DND-41 (cell line): Measurements from ENCODE around the gene PNMT.

Experiments used
- ATAC-seq: fragments of 200-7000 bp; cut with Tn5 transposase; 3 replicates; pipeline ENCODE4 v1.9.1; 2021; ENCODE audit warnings: low read depth; ENCODE audit not compliant: insufficient read depth
- DNase-seq: peaks from one replicate; pipeline ENCODE4 v3.0.0-alpha.2; 2020
- H2AFZ ChIP-seq: 2 replicates; pipeline ENCODE4 v1.6.0; 2012; ENCODE audit warnings: low read depth, low read length
- H3K27ac ChIP-seq: 2 replicates; pipeline ENCODE4 v1.5.1; 2012; ENCODE audit warnings: low read length, inconsistent platforms
- H3K27me3 ChIP-seq: fragments of 200-600 bp; sonication (generic); 2 replicates; pipeline ENCODE4 v1.6.0; 2012; ENCODE audit warnings: low read length, mild to moderate bottlenecking, inconsistent platforms; ENCODE audit not compliant: insufficient read depth, poor library complexity
- H3K36me3 ChIP-seq: 2 replicates; pipeline ENCODE4 v1.5.1; 2012; ENCODE audit warnings: low read length, inconsistent platforms; ENCODE audit not compliant: insufficient read depth
- H3K4me1 ChIP-seq: 2 replicates; pipeline ENCODE4 v1.5.1; 2012; ENCODE audit warnings: mild to moderate bottlenecking, low read length; ENCODE audit not compliant: insufficient read depth
- H3K4me2 ChIP-seq: 2 replicates; pipeline ENCODE4 v1.6.0; 2012; ENCODE audit warnings: mild to moderate bottlenecking, moderate library complexity, low read length, inconsistent platforms; ENCODE audit not compliant: insufficient read depth
- H3K4me3 ChIP-seq, 2 experiments: fragments of 200-600 bp in 1 of 2; shearing (Covaris generic) in 1 of 2; 2 replicates each; pipeline ENCODE4 v1.5.1; 2012 to 2016; ENCODE audit warnings: inconsistent platforms in 2 of 2, low read length in 2 of 2, mild to moderate bottlenecking in 2 of 2, low read depth in 1 of 2, moderate library complexity in 1 of 2
- H3K79me2 ChIP-seq: 2 replicates; pipeline ENCODE4 v1.6.0; 2012; ENCODE audit warnings: low read length, inconsistent platforms; ENCODE audit not compliant: insufficient read depth
- H3K9ac ChIP-seq: 2 replicates; pipeline ENCODE4 v1.6.0; 2012; ENCODE audit warnings: low read depth, mild to moderate bottlenecking, inconsistent platforms, low read length, moderate library complexity
- H3K9me3 ChIP-seq: 2 replicates; pipeline ENCODE4 v1.5.1; 2012; ENCODE audit warnings: low read length, moderate library complexity, mild to moderate bottlenecking, inconsistent platforms; ENCODE audit not compliant: insufficient read depth, severe bottlenecking
- H4K20me1 ChIP-seq: 2 replicates; pipeline ENCODE4 v1.6.0; 2012; ENCODE audit warnings: low read length; ENCODE audit not compliant: insufficient read depth
- EZH2 ChIP-seq: IDR thresholded peaks from 3 replicates; pipeline ENCODE4 v1.6.1; 2012; ENCODE audit warnings: borderline replicate concordance, low read depth, mild to moderate bottlenecking, moderate library complexity, low read length, inconsistent platforms; ENCODE audit not compliant: severe bottlenecking
- TF ChIP-seq, protein P1 (sequence below): IDR thresholded peaks from 2 replicates; pipeline ENCODE4 v1.5.1; 2012; ENCODE audit warnings: borderline replicate concordance, low read length, moderate library complexity, mild to moderate bottlenecking; ENCODE audit not compliant: poor library complexity, severe bottlenecking; ENCODE audit errors: extremely low read depth

Gene PNMT

DNA sequence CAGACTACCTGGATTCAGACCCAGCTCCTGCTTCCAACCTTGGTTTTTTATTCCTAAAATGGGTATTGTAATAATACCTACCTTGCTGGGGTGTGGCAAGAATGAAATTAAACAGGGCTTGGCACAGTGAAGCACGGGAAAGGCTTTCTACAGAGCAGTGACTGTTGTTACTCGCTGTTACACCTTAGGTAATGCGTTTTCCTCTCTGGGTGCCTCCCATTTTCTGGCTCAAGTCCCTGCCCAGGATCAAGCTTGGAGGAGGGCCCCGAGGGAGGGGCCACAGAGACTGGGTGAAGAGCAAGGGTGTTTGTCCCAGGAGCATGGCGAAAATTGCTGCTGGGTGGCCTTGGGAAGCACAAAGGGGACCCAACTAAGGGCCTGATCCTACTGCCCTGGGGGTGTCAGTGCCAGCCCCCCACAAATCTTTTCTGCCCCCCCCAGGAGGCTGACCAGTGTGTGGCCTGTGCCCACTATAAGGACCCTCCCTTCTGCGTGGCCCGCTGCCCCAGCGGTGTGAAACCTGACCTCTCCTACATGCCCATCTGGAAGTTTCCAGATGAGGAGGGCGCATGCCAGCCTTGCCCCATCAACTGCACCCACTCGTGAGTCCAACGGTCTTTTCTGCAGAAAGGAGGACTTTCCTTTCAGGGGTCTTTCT is 48.8 kb downstream of the PNMT start:
- Histone ChIP-seq H4K20me1 (no peaks in the 10 kb centered on the region), H3K9me3 (no peaks in the 10 kb centered on the region)

DNA sequence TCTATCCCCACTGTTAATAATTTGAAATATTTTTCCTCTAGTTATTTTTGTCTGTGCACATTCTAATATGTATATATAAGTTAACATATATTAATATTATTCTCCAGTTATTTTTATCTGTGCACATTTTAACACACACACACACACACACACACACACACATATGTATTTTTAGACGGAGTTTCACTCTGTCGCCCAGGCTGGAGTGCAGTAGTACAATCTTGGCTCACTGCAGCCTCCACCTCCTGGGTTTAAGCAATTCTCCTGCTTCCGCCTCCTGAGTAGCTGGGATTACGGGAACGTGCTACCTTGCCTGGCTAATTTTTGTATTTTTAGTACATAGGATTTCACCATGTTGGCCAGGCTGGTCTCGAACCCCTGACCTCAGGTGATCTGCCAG is 49.4 kb downstream of the PNMT start:
- H3K4me1 ChIP-seq = no peaks in the 10 kb centered on the region
- TF ChIP-seq EZH2 = no peak
- TF ChIP-seq, protein P1, sequence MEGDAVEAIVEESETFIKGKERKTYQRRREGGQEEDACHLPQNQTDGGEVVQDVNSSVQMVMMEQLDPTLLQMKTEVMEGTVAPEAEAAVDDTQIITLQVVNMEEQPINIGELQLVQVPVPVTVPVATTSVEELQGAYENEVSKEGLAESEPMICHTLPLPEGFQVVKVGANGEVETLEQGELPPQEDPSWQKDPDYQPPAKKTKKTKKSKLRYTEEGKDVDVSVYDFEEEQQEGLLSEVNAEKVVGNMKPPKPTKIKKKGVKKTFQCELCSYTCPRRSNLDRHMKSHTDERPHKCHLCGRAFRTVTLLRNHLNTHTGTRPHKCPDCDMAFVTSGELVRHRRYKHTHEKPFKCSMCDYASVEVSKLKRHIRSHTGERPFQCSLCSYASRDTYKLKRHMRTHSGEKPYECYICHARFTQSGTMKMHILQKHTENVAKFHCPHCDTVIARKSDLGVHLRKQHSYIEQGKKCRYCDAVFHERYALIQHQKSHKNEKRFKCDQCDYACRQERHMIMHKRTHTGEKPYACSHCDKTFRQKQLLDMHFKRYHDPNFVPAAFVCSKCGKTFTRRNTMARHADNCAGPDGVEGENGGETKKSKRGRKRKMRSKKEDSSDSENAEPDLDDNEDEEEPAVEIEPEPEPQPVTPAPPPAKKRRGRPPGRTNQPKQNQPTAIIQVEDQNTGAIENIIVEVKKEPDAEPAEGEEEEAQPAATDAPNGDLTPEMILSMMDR = no peak
- H3K36me3 ChIP-seq = no peaks in the 10 kb centered on the region
- no peak for DNase-seq
- H3K27ac ChIP-seq = no peak overlapping the region
- no peaks in the 10 kb centered on the region for H3K9me3 ChIP-seq
- no peaks in the 10 kb centered on the region for H4K20me1 ChIP-seq
- no peaks in the 10 kb centered on the region for H3K27me3 ChIP-seq
- no peak overlapping the region for H3K4me3 ChIP-seq
- no peaks in the 10 kb centered on the region for H3K79me2 ChIP-seq
- ATAC-seq = no peak
- no peak overlapping the region for H3K9ac ChIP-seq
- no peak overlapping the region for H3K4me2 ChIP-seq
- H2AFZ ChIP-seq = no peak overlapping the region

More for the DNA sequence above, 48.8 kb downstream of the PNMT start:
- Histone ChIP-seq H3K9ac (no peak overlapping the region), H2AFZ (no peak overlapping the region), H3K4me1 (no peaks in the 10 kb centered on the region), H3K27me3 (no peaks in the 10 kb centered on the region), H3K27ac (no peak overlapping the region), H3K4me2 (no peak overlapping the region), H3K4me3 (no peak overlapping the region), H3K36me3 (no peaks in the 10 kb centered on the region), H3K79me2 (no peaks in the 10 kb centered on the region)
- TF ChIP-seq EZH2 = no peak
- TF ChIP-seq, protein P1 = no peak
- DNase-seq = no peak
- no peak for ATAC-seq

DNA sequence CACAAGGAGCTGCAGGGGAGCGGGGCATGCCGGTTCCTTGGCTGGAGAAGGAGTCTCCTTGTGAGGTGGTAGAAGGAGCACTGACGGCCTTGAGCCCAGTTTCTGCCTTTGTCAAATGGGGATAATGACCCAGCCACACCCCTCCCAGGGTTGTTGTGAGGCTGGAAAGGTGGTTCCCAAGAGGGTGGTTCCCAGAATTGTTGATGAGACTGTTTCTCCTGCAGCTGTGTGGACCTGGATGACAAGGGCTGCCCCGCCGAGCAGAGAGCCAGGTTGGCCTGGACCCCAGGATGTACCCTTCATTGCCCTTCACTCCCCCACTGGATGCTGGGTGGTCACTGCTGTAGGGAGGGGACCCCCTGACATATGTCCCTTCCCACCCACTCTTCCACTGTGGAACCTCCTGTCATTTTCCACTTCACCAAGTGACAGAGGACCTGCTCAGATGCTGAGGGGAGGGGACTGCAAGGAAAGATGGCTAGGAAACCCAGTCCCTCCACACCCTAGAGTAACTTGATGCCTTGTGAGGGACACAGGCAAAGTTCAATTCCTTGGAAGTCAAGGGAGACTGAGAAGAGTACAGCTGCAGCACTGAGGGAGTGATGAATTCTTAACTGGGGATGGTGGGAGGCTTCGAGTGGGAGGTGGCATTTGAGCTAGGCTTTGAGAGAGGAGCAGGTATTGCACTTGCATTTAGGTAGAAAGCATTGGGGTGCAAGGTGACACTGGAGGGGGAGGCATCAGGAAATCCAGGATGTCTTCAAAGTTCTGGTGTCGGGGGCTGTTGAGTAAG is 51.5 kb downstream of the PNMT start:
- Histone ChIP-seq H3K9ac (no peak overlapping the region), H3K4me3 (no peak overlapping the region), H3K27ac (no peak overlapping the region), H4K20me1 (no peaks in the 10 kb centered on the region), H3K27me3 (no peaks in the 10 kb centered on the region), H3K79me2 (no peaks in the 10 kb centered on the region), H3K4me1 (no peaks in the 10 kb centered on the region), H2AFZ (no peak overlapping the region), H3K9me3 (no peaks in the 10 kb centered on the region), H3K4me2 (no peak overlapping the region), H3K36me3 (no peaks in the 10 kb centered on the region)
- ATAC-seq (no peak), DNase-seq (no peak)
- TF ChIP-seq EZH2 = no peak
- TF ChIP-seq, protein P1 = no peak
